ENCODE measurements around the gene CHML.

CHML gene

GRCh38 chr1:241646201-241646600, 6.0 kb upstream of the CHML start:
- no peak for DNase-seq

DNA sequence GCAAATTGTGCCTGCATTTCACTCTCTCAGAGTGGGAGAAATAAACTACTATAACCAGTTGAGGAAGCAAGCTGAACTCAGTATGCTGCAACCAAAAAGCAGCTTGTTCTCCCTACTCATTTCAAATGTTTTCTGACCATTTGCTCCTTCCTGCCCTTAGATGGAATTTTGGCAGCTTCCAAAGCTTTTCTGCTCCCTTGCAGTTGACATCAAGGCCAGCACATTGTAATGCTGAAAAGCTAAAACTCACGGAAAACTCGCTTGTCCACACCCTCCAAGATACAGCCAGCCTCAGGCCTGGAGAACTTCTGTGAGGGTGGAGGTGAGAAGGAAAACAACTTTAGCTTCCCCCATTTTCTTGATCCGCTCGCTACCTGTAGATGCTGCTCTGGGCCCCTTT, 5.0 kb upstream of the CHML start:
- no peak for DNase-seq

DNA sequence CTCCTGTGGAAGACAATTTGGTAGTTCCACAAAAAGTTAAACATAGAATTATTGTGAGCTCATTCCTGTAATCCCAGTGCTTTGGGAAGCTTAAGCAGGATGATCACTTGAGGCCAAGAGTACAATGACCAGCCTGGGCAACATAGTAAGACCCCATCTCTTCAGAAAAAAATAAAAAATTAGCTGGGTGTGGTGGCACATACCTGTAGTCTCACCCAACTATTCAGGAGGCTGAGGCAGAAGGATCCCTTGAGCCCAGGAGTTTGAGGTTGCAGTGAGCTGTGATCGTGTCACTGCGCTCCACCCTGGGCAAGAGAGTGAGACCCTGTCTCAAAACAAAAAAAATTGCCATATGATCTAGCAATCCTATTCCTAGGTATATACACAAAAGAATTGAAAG, 4.1 kb upstream of the CHML start:
- DNase-seq: no peak

DNA sequence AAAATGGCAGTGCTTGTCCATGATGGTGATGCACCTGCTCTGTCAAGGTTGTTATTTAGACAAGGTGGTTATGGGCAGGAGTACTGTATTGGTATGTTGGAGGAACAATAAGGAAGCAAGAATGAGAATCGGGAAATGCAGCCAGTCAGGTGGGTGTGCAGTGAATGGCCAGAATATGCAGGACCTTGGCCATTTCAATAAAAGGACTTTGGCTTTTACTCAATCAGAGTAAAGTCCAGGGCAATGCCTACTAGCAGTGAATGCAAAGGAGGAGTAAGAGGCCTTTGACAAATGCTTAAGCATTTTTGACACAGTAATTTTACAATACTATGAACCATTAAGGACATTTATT, 2.4 kb upstream of the CHML start:
- no peak for DNase-seq

DNA sequence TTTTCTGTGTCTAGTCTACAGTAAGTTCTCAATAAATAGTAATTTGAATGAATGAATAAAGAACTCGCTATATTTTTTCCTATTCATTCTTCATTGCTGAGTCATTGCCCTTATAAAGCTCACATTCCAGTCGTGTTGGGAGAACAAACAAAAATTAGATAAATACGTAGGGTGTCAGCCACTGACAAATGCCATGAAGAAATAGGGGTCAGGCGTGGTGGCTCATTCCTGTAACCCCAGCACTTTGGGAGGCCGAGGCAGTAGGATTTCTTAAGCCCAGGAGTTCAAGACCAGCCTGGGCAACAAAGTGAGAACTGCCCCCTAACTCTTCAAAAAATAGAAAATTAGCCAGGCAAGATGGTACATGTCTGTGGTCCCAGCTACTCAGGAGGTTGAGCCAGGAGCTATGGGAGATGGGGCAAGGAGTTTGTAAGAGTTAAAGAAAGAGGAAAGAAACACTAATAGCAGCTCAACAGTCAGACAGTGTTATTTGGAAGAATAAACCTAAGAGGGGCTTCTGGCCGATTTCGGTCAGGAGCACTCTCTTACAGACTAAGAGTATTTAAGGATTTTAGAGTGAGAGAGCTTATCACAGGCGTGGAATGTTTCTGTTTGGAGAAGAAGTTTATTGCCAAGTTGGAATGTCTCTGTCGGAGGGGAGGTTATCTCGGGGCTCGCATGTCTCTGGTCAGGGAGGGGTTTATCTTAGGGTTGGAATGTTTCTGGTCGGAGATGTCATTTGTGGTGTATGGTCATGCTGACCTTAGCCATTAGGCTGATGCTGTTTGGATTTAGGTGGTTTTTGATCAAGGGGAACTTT, 1.8 kb upstream of the CHML start:
- no peak for DNase-seq

GRCh38 chr1:241640867-241641622, 876 bp upstream of the CHML start:
- DNase-seq: no peak

- no peak for DNase-seq
Observed at GRCh38 chr1:241639623-241640148, 483 bp downstream of the CHML start.

- DNase-seq: peak in 1 of 2 donors; percentile 3
Observed at GRCh38 chr1:241638909-241639622, 1.1 kb downstream of the CHML start.

DNA sequence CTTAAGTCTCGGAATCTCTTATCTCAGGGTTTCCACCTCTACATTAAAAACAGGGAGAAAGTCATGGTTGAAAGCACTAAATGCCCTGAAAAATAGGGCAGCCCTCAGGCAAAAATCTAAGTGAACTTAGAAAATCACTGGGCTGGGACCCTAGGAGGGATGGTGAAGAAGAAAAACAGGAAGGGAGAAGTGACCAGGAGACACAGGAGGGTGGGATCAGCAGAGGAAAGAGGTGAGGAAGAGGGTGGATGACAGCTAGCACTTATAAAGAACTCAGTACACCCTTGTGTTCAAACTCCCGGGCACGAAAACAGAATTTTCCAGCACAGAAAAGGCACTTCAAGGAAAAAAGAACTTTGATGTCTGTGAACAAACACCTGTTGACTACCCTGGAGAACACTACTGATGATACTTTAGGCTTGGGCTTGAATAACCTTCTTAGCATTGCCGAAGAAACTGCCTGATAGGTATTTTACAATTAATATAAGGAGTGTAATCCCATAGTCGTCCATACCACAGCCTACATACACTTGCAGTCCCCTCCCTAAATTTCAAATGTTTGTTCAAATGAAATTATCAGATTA, 2.0 kb downstream of the CHML start:
- DNase-seq: no peak

GRCh38 chr1:241637604-241638003, 2.6 kb downstream of the CHML start:
- DNase-seq: peak; percentile 75 to 76

DNA sequence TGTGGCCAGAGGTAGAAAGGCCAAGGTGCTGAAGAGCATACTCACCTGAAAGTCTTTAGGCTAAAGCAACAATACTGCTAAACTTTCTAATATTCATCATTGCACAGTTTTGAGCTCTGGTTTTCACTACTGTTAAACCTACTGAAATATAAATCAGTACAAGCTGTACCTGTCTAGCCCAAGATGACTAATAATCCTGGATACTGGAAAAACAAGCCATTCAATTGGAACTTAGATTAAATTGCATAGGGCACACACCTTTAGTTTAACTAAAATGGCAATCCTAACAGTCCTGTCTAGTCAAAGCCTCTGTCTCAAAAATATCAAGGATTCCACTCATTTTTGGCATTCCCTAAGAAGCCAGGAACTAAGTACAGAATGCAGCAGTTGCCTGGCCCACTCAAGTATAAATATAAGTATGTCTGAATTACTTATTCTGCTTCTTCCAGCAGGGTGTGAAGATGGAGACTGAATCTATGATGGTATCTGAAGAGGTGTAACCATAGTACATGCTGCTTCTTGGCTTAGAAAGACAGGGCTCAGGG, 3.1 kb downstream of the CHML start:
- no peak for DNase-seq

GRCh38 chr1:241636291-241636690, 3.9 kb downstream of the CHML start:
- no peak for DNase-seq

- no peak for DNase-seq
Observed at GRCh38 chr1:241635556-241636152, 4.5 kb downstream of the CHML start.

GRCh38 chr1:241632987-241633386, 7.2 kb downstream of the CHML start:
- DNase-seq: no peak

GRCh38 chr1:241631674-241632073, 8.5 kb downstream of the CHML start:
- no peak for DNase-seq

- no peak for DNase-seq
Observed at GRCh38 chr1:241630899-241631298, 9.3 kb downstream of the CHML start.

DNA sequence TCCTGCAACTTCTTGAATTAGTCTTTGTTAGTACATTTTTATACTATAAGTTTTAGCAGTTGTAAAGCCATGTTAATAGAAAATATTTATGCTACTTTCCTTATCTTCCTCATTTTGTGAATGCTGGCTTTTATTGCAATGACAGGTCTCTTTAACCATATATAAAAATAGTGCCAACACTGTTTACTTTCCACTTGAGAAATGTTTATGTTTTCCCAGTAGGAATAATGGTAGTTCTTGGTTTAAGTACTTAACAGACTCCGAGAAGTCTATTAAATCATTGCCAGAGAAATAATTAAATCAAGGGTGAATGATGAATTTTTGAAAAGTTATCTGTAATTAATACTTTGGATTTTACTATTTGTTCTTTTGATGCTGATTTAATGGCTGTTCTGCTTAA, 9.7 kb downstream of the CHML start:
- no peak for DNase-seq

- DNase-seq: no peak
Observed at GRCh38 chr1:241630005-241630404, 10.2 kb downstream of the CHML start.

DNA sequence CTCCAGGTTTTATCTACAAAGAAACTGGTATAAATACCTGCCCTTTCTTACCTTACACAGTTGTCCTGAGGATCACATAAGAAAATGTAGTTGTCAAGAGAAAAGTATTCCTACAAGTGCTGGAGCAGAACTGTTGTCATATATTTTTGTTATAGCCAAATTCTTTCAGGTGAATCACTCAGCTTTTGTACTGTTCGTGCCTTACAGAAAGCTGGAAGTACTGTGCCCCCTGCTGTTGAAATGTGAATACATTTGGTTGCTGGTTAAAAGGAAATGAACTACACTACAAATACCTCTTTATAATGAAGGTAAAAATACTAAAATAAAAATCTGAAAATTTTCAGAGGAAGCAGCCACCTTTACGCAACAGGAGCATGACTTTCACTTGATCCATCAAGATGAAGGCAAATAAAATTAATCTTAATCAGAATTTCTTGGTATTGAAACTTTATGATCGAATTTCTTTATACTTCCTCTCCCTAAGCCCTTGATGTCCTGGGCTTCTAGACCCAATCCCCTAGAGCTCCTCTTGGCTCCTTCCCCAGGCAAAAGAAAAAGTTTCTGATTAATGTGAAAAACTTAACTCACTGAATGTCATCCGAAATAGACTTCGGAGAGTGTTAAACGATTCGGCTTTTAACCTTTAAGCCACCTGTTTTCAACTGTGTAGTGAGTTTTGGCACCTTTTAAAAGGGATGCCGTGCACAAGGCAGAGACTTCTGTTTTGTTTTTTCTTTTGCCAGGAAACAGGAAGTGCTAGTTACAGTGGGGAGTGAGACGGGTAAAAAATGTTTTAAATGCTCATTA, 12.5 kb downstream of the CHML start:
- DNase-seq: peak; percentile 71 to 77

GRCh38 chr1:241624935-241625334, 15.2 kb downstream of the CHML start:
- DNase-seq: no peak

DNA sequence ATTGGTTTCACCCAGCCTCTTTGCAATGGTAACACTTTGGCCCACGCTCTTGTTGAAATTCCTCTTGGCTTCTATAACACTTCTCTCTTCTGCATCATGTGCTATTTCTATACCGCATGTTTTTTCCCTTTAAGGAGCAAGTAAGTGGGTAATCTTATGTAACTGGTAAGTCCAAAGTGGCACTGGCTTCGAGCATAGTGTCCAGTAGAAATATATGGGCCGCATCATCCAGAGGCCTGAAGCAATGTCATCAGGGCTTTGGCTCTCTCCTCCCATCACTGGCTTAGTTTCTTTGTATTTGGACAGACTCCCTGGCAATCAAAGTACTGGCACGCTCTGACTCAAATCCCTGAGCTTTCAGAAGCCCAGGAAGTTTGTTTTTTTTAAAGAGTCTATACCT, 17.5 kb downstream of the CHML start:
- peak; percentile 54 to 63 for DNase-seq

Measured in inflammatory macrophage (primary cell).